ENCODE data around the gene VSTM5. TPM values are rescaled to one million over a fixed set of nuclear protein-coding genes. Genes with fewer than 3 reads are reported as not detected.

VSTM5 gene
- polyA plus RNA-seq, 3 donors, result not detected

DNA sequence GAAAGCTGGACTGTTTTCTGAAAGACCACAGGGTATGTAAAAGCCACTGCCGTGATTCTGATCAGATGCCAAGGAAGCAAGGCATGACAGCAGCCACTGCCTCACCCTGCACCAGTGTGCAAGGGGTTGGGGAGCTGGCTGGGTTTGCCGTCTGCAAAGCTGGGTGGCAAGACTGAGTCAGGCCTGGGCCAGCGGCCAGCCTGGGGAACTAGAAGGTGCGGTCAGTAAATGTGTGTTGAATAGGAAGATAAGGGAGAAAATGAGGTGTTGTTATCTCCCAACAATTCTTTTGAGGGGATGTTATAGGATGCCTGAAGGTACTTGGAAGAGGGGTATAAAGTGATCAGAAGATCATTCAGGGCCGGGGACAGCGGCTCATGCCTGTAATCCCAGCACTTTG, 8.0 kb downstream of the VSTM5 start:
- H3K79me2 ChIP-seq (ENCODE audit: insufficient read depth, low read length), result no peaks in the 10 kb centered on the region
- H3K9ac ChIP-seq (ENCODE audit: insufficient read depth, low read length, poor library complexity, severe bottlenecking), result no peak overlapping the region
- 81% methylated on average over 3 of the region's 6 CpGs for whole genome bisulfite sequencing (ENCODE audit: insufficient coverage)
- DNase-seq, result no peak
- H3K27me3 Mint-ChIP-seq (ENCODE audit: low read depth in 3 of 3), result peaks cover 2 to 5% (median 4%) of the 10 kb centered on the region in 3 donors
- peak overlapping the region in 1 of 7 donors; percentile 51 for H3K27ac Mint-ChIP-seq
- H3K4me1 Mint-ChIP-seq, result no peaks in the 10 kb centered on the region
- no peaks in the 10 kb centered on the region for H3K27me3 ChIP-seq (ENCODE audit: control insufficient read depth in 2 of 2, insufficient read depth in 2 of 2, low read length in 2 of 2)
- peaks cover 0 to 2% (median 0%) of the 10 kb centered on the region in 7 donors for H3K9me3 Mint-ChIP-seq
- TF ChIP-seq, protein P1, sequence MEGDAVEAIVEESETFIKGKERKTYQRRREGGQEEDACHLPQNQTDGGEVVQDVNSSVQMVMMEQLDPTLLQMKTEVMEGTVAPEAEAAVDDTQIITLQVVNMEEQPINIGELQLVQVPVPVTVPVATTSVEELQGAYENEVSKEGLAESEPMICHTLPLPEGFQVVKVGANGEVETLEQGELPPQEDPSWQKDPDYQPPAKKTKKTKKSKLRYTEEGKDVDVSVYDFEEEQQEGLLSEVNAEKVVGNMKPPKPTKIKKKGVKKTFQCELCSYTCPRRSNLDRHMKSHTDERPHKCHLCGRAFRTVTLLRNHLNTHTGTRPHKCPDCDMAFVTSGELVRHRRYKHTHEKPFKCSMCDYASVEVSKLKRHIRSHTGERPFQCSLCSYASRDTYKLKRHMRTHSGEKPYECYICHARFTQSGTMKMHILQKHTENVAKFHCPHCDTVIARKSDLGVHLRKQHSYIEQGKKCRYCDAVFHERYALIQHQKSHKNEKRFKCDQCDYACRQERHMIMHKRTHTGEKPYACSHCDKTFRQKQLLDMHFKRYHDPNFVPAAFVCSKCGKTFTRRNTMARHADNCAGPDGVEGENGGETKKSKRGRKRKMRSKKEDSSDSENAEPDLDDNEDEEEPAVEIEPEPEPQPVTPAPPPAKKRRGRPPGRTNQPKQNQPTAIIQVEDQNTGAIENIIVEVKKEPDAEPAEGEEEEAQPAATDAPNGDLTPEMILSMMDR (IDR thresholded peaks at IDR 0.05), result no peak
- no peaks in the 10 kb centered on the region for H3K9me3 ChIP-seq (replicated peaks in 1 of 2; ENCODE audit: control insufficient read depth in 1 of 2, insufficient read depth in 1 of 2, low read length in 2 of 2)
- H3K4me2 ChIP-seq (replicated peaks; ENCODE audit: extremely low read depth, low read length, poor library complexity, severe bottlenecking), result no peak overlapping the region
- no peak overlapping the region for H2AFZ ChIP-seq (ENCODE audit: insufficient read depth, low read depth, low read length, poor library complexity, severe bottlenecking)
- intact Hi-C loops (cut with micrococcal nuclease), result no loop called here
- H3K36me3 Mint-ChIP-seq, result no peaks in the 10 kb centered on the region
- H3K27ac ChIP-seq (ENCODE audit: low read depth in 1 of 2, low read length in 2 of 2), result no peak overlapping the region
- H3K4me1 ChIP-seq (ENCODE audit: control insufficient read depth in 1 of 2, insufficient read depth in 2 of 2, low read length in 2 of 2), result no peaks in the 10 kb centered on the region
- H3K4me3 Mint-ChIP-seq, result no peak overlapping the region
- no peaks in the 10 kb centered on the region for H3K36me3 ChIP-seq (replicated peaks in 1 of 2; ENCODE audit: control insufficient read depth in 1 of 2, insufficient read depth in 2 of 2, low read length in 2 of 2)
- no peak overlapping the region for H3K4me3 ChIP-seq (replicated peaks in 1 of 3; ENCODE audit: low read depth in 2 of 3, low read length in 3 of 3)
- no peaks in the 10 kb centered on the region for H4K20me1 ChIP-seq (ENCODE audit: insufficient read depth, low read length)

DNA sequence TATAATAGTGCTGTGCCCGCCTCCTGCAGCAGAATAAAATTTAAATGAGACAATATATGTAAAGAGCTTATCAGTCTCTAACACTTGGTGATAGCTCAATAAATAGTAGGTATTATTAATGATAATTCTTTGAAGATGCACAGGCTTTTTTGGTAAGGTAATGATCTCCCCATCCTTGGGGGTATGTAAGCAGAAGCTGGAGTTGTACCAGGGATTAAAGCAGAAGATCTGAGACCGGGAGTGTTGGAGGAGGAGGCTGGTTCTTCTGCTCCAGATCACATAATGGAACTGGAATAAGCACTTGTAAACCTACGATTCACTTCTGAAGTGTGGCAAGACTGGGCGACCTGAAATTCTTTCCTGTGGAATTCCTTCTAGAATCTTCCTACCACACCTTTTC, 8.4 kb downstream of the VSTM5 start:
- Histone ChIP-seq H2AFZ (ENCODE audit: insufficient read depth, low read depth, low read length, poor library complexity, severe bottlenecking) (no peak overlapping the region), H3K79me2 (ENCODE audit: insufficient read depth, low read length) (no peaks in the 10 kb centered on the region), H3K9ac (ENCODE audit: insufficient read depth, low read length, poor library complexity, severe bottlenecking) (no peak overlapping the region), H3K27ac (ENCODE audit: low read depth in 1 of 2, low read length in 2 of 2) (no peak overlapping the region), H3K4me2 (replicated peaks; ENCODE audit: extremely low read depth, low read length, poor library complexity, severe bottlenecking) (no peak overlapping the region), H3K4me3 (replicated peaks in 1 of 3; ENCODE audit: low read depth in 2 of 3, low read length in 3 of 3) (no peak overlapping the region), H4K20me1 (ENCODE audit: insufficient read depth, low read length) (no peaks in the 10 kb centered on the region), H3K27me3 (ENCODE audit: control insufficient read depth in 2 of 2, insufficient read depth in 2 of 2, low read length in 2 of 2) (no peaks in the 10 kb centered on the region), H3K9me3 (replicated peaks in 1 of 2; ENCODE audit: control insufficient read depth in 1 of 2, insufficient read depth in 1 of 2, low read length in 2 of 2) (no peaks in the 10 kb centered on the region), H3K36me3 (replicated peaks in 1 of 2; ENCODE audit: control insufficient read depth in 1 of 2, insufficient read depth in 2 of 2, low read length in 2 of 2) (no peaks in the 10 kb centered on the region), H3K4me1 (ENCODE audit: control insufficient read depth in 1 of 2, insufficient read depth in 2 of 2, low read length in 2 of 2) (no peaks in the 10 kb centered on the region)
- DNase-seq, result no peak
- peaks cover 0 to 2% (median 0%) of the 10 kb centered on the region in 7 donors for H3K9me3 Mint-ChIP-seq
- WGBS (ENCODE audit: insufficient coverage), result 67% methylated on average over 1 of the region's 4 CpGs
- H3K4me1 Mint-ChIP-seq, result no peaks in the 10 kb centered on the region
- no peaks in the 10 kb centered on the region for H3K36me3 Mint-ChIP-seq
- intact Hi-C loops (cut with micrococcal nuclease), result no loop called here
- peaks cover 2 to 4% (median 2%) of the 10 kb centered on the region in 3 donors for H3K27me3 Mint-ChIP-seq (ENCODE audit: low read depth in 3 of 3)
- no peak overlapping the region for H3K4me3 Mint-ChIP-seq
- TF ChIP-seq, protein P1 (IDR thresholded peaks at IDR 0.05), result no peak
- no peak overlapping the region for H3K27ac Mint-ChIP-seq
